HL-60/S4 (cell line): ENCODE results near the gene GPR45.

ENCODE experiments used
- in situ Hi-C: fragments of 300-500 bp; cut with MboI; formaldehyde crosslinking; loops from 2 replicates; pipeline ENCODE4 v1.14.3; 2022; ENCODE audit warnings: low sequenced_read_pairs

GPR45 gene, protein sequence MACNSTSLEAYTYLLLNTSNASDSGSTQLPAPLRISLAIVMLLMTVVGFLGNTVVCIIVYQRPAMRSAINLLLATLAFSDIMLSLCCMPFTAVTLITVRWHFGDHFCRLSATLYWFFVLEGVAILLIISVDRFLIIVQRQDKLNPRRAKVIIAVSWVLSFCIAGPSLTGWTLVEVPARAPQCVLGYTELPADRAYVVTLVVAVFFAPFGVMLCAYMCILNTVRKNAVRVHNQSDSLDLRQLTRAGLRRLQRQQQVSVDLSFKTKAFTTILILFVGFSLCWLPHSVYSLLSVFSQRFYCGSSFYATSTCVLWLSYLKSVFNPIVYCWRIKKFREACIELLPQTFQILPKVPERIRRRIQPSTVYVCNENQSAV

DNA sequence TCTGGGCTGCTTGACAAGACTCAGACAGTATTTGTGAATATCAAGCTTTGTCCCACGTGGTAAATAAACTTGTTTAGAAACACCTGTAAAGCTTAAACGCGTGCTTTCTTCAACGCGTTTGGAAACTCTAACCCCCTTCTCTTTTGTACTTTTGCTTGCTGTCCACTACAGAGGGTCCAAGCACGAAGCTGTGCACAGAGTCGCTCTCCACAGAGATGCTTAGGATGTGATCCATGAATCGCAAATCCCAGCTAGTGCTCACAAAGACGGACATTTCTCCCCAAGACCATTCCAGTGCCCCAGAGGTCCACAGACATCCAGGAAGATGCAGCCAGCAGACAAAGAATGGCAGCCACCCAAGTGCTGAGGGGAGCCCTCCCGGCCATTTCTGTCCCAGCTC is at the start of gene GPR45:
GPR45 (plus strand) TSS at position 301 of the 400 bp plus-strand sequence. CDS start 116 bp downstream, outside the sequence.
- in situ Hi-C loops: no loop called here

DNA sequence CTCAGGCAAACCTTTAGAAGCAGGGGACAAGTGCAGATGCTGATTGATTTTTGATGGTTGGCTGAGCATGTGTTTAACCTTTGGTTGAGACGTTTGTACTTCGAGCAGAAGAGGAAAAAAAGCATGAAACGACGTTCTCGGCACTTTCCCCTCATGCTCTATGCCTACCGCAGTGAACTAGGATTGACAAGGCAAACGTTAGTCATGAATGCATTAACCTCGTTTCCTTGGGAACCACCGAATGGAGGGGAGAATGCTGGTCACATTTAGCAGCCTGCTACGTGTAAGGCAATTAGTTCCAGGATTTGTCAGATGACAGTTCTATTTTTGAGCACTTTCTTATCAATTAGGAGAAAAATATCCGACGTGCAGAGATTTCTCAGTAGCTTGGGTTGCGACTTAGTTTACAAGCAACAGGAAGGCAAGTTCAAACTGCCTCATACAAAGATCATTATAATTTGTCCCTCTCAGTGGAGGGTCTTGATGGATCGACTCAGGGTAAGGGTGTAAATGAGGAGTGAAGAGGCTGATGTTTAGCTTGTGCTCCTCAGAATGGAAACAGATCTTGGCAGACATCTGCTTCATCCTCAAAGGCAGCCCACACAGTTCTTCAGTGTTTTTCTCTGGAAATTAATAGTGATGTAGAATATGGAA is 47.4 kb upstream of the GPR45 start:
- in situ Hi-C loops: no loop called here

DNA sequence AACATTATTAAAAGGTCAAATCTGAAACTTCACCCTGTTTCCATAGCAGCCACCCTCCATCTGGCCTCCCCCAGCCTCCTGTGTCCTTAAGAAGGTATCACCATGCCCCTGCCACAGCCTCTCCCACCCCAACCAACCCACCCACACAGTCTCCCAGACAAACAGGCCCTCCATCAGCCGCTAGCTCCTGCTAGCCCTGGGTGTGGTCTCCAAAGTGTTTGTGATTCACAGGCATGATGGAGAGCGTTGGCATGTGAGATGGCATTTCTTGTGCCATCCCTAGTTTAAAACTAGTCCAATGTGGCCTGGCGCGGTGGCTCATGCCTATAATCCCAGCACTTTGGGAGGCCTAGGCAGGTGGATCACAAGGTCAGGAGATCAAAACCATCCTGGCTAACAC is 44.9 kb upstream of the GPR45 start:
- in situ Hi-C loops: no loop called here

DNA sequence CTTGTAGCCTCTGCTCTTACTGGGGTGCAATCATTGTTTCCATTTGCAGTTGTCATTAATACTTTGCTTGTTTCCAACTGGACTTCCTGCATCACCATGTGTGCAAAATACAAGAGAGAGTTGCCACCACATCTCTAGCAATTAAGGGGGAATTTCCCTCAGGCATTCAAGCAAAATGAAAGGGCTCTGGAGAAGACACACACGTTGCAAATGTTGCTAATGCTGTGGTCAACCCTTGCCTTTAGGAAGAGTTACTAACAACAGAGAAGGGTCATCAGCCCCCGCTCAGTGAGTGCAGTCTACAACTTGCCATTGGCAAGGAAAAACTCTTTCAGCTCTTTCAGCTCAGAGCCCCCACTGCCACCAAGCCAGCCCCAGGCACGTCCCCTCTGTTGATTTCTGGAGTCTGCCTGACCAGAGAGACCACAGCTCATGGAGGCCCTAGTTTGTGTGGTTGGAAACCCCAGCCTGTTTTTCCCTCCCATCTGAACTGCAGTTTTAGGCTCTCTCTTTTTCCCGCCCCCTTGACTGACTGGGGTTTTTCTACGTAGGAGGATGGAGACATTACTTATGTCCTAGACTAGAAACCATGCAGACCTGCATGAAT is 25.9 kb upstream of the GPR45 start:
- in situ Hi-C loops: no loop called here

DNA sequence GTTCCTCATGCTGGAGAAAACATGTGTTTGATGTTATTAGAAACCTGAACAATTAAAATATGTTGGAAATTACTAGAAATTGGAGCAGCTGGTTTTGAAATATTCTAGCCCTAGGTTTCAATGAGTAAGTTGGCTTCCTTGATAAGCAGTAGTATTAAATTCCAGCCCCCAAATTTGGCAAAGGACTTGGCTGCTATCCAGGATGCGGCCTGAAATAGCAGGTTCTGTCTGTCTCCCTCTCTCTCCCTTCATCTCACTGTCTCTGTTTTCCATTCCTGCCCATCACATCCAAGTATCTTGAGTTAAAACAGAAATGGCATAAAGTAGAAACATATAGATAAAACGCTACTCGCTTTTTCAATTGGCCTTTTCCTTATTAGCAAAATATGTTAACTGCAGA is 20.9 kb upstream of the GPR45 start:
- in situ Hi-C loops: no loop called here

DNA sequence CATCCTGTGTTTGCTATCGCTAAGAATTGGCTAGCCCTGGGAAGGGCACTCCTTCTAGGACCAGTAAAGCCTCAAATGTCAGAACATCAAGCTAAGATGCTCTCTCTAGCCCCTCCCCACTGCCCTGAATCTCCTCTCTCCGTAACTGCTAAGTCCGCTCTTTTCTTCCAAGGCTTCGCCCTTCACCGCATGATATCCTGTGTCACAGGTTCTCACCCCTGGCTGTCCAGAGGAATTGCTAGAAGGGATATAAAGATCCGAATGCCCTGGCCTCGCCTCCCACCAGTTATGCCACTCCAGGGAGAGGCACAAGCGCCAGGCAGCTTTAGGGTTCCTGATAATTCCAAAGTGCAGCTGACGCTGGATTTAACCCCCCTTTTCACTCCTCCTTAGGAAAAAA is 17.1 kb upstream of the GPR45 start:
- in situ Hi-C loops: no loop called here

DNA sequence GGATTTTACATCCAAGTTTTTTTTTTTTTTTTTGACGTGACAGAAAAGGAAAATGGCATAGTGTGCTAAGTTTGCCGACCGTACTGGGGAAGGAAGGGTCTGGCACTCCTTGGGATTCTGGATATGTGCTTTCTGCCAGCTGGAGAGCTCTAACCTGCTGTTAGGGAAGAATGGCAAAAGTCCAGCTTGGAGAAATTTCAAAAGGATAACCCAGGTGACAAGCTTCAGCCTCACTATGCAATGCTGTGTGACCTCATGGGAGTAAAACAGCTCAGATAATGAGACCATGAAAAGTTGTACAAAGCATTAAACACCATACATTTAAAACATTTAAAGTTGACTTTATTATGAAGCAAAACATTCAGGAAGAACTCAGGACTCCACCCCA is 10.3 kb upstream of the GPR45 start:
- in situ Hi-C loops: loop anchor here (10.0 kb wide), 1 partner anchor 116 kb away; no protein-coding TSS in a partner anchor

DNA sequence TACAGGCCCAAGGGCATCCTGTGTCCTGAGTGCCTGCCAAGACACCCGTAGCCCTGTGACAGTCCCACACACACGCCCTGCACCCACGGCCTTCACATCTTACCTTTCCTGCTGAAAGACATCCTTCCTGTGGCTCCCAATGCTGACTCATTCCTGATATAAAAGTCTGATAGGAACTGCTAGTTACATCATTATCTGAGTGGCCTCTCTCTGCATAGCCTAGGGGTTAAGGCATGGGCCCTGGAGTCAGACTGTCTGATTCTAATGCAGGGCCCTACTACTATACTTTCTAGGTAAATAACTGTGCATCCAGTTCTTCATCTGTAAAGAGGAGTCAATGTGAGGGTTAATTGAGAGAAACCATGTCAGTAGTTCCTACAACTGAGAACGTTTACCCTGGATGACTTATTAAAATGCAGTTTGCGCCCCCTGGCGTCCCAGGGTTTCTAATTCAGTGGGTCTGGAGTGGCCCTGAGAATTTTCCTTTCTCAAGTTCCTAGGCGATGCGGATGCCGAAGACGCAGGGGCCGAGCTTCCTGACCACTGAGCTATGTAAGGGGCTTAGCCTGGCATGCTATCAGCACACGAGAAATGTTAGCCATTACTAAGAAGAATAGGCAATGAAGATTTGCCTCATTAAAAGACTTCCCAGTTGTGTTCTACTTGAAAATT is 6.0 kb upstream of the GPR45 start:
- in situ Hi-C loops: loop anchor here (10.0 kb wide), 1 partner anchor 121 kb away; no protein-coding TSS in a partner anchor

DNA sequence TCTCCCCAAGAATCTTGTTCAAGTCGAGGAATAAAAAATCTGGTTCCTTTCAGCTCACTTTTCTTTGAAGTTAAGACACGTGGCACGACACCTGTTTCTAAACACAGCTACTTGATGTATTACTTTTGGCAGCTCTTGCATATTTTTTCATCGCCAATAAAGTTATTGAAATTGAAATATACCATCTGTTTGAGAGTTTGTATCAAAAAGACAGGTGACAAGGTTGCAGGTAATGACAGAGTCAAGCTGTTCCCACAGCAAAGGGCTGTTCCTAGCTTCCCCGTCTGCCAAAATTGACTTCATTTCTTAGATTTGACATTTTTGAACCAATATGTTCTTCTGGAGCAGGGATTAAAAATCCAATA is 5.5 kb upstream of the GPR45 start:
- in situ Hi-C loops: loop anchor here (10.0 kb wide), 1 partner anchor 121 kb away; no protein-coding TSS in a partner anchor

DNA sequence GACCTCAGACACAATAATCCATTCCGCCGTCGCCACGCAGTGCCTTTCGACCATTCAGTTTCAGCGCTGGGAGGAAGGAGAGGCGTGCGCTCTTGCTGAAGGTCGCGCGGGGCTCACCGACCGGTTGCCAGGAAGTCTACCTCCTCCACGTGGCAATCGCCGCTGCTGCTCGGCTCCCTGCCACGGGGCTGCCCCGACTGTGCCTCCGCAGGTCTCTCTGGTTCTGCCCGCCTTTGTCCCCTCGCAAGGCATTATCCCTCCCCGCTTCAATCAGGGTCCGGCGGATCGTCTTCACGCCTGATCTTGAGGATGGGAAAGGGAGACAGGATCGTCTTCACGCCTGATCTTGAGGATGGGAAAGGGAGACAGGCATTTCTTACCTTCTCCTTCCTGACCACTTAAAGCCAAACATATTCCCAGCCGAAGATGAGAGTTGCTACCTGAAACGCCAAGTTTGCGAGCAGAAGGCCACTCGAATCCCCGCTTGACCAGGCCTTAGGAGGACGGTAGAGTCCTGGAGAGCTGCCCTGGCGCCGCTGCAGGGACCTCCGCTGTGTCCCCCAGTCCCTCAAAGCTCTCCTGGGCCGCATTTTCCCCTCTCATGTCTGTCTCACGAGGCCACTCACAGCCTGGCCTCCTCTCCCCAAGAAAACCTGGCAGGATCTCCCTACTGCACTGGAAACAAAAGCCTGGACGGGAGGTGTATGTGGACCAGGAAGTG is 4.3 kb upstream of the GPR45 start:
- in situ Hi-C loops: loop anchor here (10.0 kb wide), 1 partner anchor 122 kb away; no protein-coding TSS in a partner anchor

DNA sequence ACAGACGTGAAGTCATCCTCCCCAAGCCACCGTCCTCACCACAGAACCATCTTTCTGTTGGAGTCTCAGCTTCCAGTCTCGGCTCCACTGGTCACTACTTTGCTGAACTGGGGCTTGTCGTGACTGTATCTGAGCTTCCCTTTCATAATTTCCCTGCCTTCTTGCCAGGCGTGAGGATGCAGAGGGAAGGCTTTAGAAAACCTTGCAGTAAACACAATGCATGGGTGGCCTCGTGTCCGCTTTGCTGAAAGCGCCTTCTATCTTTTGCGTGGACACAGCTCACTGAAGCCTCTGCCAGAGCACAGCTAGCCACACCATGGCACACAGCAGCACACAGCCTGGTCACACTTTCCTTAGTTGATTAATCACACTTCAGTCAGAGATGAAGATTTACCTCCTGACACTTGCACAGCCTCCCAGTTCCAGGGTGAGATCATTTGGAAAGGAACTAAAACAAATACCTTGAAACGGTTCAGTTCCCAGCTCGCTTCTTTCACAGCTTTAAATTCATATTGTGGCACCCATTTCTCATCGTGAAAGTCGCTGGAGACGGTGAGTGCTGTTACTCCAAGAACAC is 2.8 kb upstream of the GPR45 start:
- in situ Hi-C loops: loop anchor here (10.0 kb wide), 1 partner anchor 124 kb away; no protein-coding TSS in a partner anchor

DNA sequence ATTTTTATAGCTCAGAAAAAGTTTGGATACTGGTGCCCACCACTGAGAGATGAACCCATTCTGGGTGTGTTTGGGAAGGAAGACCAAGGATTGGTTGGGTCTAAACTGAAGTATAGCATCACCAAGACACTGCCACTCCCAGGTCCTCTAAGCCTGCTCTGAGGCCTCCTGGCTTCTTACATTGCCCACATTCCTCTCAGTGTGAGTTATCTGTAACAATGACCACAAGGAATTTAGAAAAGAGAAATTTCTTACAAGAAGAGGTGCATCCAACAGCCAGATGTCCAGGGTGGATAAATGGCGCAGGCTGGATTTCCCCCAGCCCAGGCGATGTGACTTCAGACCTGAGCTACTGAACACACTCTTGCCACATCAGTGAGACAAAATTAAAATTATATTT is 1.6 kb upstream of the GPR45 start:
- in situ Hi-C loops: loop anchor here (10.0 kb wide), 1 partner anchor 125 kb away; no protein-coding TSS in a partner anchor

DNA sequence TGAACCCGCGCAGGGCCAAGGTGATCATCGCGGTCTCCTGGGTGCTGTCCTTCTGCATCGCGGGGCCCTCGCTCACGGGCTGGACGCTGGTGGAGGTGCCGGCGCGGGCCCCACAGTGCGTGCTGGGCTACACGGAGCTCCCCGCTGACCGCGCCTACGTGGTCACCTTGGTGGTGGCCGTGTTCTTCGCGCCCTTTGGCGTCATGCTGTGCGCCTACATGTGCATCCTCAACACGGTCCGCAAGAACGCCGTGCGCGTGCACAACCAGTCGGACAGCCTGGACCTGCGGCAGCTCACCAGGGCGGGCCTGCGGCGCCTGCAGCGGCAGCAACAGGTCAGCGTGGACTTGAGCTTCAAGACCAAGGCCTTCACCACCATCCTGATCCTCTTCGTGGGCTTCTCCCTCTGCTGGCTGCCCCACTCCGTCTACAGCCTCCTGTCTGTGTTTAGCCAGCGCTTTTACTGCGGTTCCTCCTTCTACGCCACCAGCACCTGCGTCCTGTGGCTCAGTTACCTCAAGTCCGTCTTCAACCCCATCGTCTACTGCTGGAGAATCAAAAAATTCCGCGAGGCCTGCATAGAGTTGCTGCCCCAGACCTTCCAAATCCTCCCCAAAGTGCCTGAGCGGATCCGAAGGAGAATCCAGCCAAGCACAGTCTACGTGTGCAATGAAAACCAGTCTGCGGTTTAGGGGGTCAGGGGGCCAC is 897 bp downstream of the GPR45 start:
- in situ Hi-C loops: no loop called here

DNA sequence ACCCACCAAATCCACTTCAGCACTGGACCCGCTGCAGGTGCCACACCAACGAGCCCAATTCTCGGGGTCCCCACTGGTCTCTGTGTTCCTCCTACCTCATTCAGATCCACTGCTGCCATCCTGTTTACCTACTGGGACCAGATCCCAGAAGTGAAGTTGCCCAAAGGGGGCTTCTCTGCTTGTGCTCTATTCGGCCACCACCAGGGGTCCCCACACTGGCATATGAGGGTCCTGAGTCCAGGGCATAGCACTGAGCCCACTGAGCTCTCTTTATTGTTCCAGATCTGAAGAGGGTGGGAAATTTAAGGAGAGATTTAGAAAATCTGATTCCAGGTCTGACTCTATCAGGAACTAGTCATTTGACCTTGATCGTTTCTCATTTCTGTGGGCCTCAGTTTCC is 2.4 kb downstream of the GPR45 start:
- in situ Hi-C loops: no loop called here

DNA sequence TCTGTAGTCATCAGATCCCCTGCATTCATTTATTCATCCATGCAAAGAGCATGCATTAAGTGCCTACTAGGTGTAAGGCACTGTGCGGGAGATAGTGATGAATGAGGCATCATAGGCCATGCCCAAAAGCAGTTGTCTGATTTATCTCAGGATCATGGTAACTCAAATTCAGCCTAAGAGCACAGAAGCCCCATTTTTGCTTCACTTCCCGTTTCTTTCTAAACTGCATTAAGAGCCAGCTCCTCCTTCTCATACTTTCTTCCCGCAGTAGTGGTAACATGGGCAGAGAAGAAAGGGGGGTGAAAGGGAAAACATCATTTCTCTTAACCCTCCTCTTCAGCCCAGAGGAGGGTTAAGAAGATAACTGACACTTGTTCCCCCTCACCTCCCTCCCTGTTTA is 2.9 kb downstream of the GPR45 start:
- in situ Hi-C loops: no loop called here

DNA sequence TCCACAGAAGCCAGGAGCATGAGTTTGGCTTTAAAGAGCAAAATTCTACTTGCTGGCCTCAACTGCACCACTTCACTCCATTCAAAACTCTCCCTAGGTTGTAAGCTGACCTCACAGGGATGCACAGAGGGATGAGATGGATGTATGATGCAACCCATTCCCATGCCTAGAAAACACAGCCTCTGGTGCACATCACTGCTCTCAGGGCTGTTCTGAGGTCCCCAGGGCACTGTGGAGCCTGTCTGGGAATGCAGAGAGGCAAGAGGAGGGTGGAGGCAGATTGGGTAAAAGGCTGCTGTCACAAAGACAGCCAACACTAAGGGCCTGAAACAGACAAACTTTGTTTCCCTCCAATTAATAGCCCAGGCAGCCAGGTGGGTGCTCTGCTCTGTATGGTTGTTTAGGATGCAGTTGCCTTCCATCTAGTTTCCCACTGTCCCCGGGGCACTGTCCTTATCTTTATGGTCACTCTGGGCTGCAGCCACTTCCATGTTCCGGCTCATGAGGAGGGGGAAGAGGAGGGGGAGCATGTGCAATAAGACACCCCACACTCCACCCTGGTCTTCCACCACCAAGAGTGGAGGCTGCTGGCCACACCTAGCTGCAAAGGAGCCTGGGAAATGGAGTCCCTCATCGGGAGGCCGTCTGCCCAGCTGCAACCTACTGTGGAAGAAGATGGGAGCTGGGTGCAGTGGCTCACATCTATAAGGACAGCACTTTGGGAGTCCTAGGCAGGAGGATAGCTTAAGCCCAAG is 7.0 kb downstream of the GPR45 start:
- in situ Hi-C loops: no loop called here

DNA sequence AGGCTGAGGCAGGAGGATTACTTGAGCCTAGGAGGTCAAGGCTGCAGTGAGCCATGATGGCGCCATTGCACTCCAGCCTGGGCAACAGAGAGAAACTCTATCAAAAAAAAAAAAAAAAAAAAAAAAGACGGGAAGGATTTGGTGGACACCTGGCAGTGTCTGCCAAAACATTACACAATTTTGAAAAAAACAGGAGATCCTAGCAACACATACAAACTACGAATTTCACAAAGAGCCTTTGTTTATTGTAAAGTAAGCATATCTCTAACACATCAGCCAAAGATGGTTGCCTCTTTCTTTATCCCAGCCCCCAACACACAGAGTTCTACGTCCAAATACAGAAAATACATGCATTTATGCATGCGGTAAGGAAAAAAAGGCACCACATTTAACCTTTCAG is 7.6 kb downstream of the GPR45 start:
- in situ Hi-C loops: no loop called here

DNA sequence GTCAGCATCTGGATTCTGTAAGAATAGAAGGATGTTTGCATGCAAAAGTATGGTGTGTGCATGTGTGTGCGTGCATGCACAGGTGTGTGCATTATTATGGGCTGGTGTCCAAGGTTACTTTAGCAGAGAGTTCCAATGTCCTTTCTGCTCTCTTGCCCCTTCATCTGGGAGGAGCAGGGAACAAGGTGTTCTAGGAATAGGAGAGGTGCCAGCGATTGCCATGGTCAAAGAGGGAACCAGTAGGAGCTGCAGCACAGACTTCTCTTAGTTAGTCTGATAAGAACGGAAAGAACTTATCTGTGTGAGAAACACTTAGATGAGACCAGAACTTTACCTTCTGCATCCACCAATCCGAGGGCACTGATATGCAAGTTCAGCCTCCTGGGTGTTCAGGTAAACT is 8.3 kb downstream of the GPR45 start:
- in situ Hi-C loops: no loop called here
